Measurements from ENCODE around the gene PDAP1. TPM values are rescaled to one million over a fixed set of nuclear protein-coding genes. Genes with fewer than 3 reads are reported as not detected.
"Not testable (repeated sequence)": the region's sequence is repeated elsewhere in the genome, so short reads cannot be mapped to it uniquely, and the experiment has no call there.

PDAP1 gene
- total RNA-seq, 2 experiments from 2014 or later: 160 TPM

- POLR2A ChIA-PET: interaction anchor here (0.7 to 3.4 kb wide), 8 partner anchors 14 to 128 kb away, joined by 3 to 20 read pairs (median 4); partner anchors contain the start of genes ATP5MF, BUD31 and PDAP1
- intact Hi-C loops (cut with micrococcal nuclease): no loop called here
- ATAC-seq: peak; percentile 93
- TF ChIP-seq CTCF (IDR thresholded peaks at IDR 0.05): no peak
- peak within 1 kb of the TSS; percentile 97 for H3K4me3 Mint-ChIP-seq
- peak within 1 kb of the TSS; percentile 97 for H3K27ac Mint-ChIP-seq
- H3K27me3 Mint-ChIP-seq: no peaks in the 10 kb centered on the region
- CTCF ChIA-PET: interaction anchor here (1.0 kb wide), 1 partner anchor 23 kb away, joined by 4 read pairs; no protein-coding TSS in a partner anchor
- no peaks in the 10 kb centered on the region for H3K9me3 Mint-ChIP-seq
- peaks cover 26% of the 10 kb centered on the region for H3K4me1 Mint-ChIP-seq (ENCODE audit: low read depth)
- DNase-seq: peak; percentile 94
- H3K36me3 Mint-ChIP-seq (ENCODE audit: low read depth): peaks cover 27% of the 10 kb centered on the region
Observed at GRCh38 chr7:99438573-99439480, 30.4 kb upstream of the PDAP1 start, which contains the start of the genes CPSF4 and PTCD1. Gene CPSF4, plus strand, starts transcription at chr7:99438943. Its CDS starts 140 bp downstream, at chr7:99439083. Gene PTCD1, minus strand, starts transcription at chr7:99438798. Its CDS starts 3,556 bp downstream, at chr7:99435242.

DNA sequence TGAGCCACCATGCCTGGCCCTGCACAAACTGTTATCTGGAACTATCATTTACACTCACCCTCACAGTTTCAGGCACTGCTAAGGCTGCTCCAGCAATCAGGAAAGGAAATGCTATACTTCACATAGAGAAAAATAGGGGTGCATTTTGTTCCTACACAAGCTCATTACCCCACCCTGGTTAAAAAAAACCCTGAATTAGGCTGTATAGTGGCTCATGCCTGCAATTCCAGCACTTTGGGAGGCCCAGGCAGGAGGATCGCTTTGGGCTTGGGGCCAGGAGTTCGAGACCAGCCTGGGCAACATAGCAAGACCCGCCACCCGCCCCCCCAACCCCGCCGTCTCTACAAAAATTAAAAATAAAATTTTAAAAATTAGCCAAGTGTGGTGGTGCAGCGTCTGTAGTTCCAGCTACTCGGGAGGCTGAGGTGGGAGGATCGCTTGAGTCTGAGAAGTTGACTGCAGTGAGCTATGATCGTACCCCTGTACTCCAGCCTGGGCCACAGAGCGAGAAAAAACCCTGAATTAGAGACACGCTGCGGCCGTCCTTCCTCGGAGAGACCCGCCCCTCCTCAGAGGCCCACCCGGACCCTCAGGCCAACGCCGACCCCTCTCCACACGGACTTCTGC, 29.7 kb upstream of the PDAP1 start:
- no peaks in the 10 kb centered on the region for H3K9me3 Mint-ChIP-seq
- peak overlapping the region; percentile 97 for H3K27ac Mint-ChIP-seq
- ChIA-PET POLR2A (interaction anchor here (0.7 to 3.4 kb wide), 7 partner anchors 9 to 128 kb away, joined by 3 to 20 read pairs (median 3); partner anchors contain the start of genes BUD31 and PDAP1), CTCF (interaction anchor here (1.0 kb wide), 1 partner anchor 23 kb away, joined by 4 read pairs; no protein-coding TSS in a partner anchor)
- intact Hi-C loops (cut with micrococcal nuclease): no loop called here
- ATAC-seq: peak; percentile 22
- no peaks in the 10 kb centered on the region for H3K27me3 Mint-ChIP-seq
- H3K4me3 Mint-ChIP-seq: peak overlapping the region; percentile 97
- no peak for DNase-seq
- peaks cover 27% of the 10 kb centered on the region for H3K36me3 Mint-ChIP-seq (ENCODE audit: low read depth)
- peaks cover 24% of the 10 kb centered on the region for H3K4me1 Mint-ChIP-seq (ENCODE audit: low read depth)
- no peak for TF ChIP-seq CTCF (IDR thresholded peaks at IDR 0.05)

DNA sequence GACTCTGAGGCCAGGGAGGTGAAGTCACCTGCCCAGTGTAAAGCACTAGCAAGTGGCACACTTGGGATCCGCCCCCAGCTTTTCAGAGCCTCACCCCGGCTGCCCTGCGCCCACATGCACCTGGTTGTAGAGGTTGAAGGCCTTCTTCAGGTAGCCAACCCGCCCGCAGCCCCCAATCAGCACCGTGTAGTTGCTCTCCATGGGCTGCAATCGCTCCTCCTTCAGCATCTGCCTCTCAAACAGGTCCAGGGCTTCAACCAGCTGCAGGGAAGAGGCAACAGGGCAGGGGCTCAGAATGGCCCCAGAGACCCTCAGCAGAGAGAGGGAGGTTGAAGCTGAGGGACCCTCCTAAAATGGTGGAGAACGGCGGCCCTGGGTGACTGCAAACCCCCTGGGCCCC, 24.8 kb upstream of the PDAP1 start:
- Mint-ChIP-seq H3K9me3 (no peaks in the 10 kb centered on the region), H3K4me1 (ENCODE audit: low read depth) (peaks cover 3% of the 10 kb centered on the region), H3K36me3 (ENCODE audit: low read depth) (peaks cover 17% of the 10 kb centered on the region), H3K27ac (no peak overlapping the region), H3K27me3 (no peaks in the 10 kb centered on the region), H3K4me3 (no peak overlapping the region)
- DNase-seq (no peak), ATAC-seq (no peak)
- intact Hi-C loops (cut with micrococcal nuclease): no loop called here
- CTCF ChIA-PET: interaction anchor here (1.1 kb wide), 1 partner anchor 17 kb away, joined by 3 read pairs; no protein-coding TSS in a partner anchor
- TF ChIP-seq CTCF (IDR thresholded peaks at IDR 0.05): no peak
- POLR2A ChIA-PET: interaction anchor here (1.0 to 1.2 kb wide), 3 partner anchors 11 to 24 kb away, joined by 3 to 4 read pairs (median 4); partner anchors contain the start of gene BUD31

- DNase-seq; H3K27me3 Mint-ChIP-seq; H3K9me3 Mint-ChIP-seq; H3K4me3 Mint-ChIP-seq; intact Hi-C loops (cut with micrococcal nuclease); ATAC-seq; POLR2A ChIA-PET; H3K27ac Mint-ChIP-seq; H3K4me1 Mint-ChIP-seq (ENCODE audit: low read depth): not testable (repeated sequence)
- CTCF ChIA-PET: interaction anchor here (0.5 kb wide), 1 partner anchor 536 kb away, joined by 3 read pairs; no protein-coding TSS in a partner anchor
- H3K36me3 Mint-ChIP-seq (ENCODE audit: low read depth): peaks cover 20% of the 10 kb centered on the region
Observed at GRCh38 chr7:99431756-99432540, 23.6 kb upstream of the PDAP1 start.

GRCh38 chr7:99429756-99430155, 21.4 kb upstream of the PDAP1 start:
- ChIA-PET CTCF (no interaction called here), POLR2A (interaction anchor here (1.0 to 1.5 kb wide), 4 partner anchors 8 to 36 kb away, joined by 3 to 7 read pairs (median 3); partner anchors contain the start of genes BUD31 and PDAP1)
- no peak for TF ChIP-seq CTCF (IDR thresholded peaks at IDR 0.05)
- Mint-ChIP-seq H3K9me3 (no peaks in the 10 kb centered on the region), H3K27ac (no peak overlapping the region), H3K36me3 (ENCODE audit: low read depth) (peaks cover 21% of the 10 kb centered on the region), H3K27me3 (no peaks in the 10 kb centered on the region), H3K4me3 (no peak overlapping the region), H3K4me1 (ENCODE audit: low read depth) (no peaks in the 10 kb centered on the region)
- intact Hi-C loops (cut with micrococcal nuclease): no loop called here
- DNase-seq (no peak), ATAC-seq (no peak)
